Measurements from ENCODE around the gene CNGA3.

CNGA3 gene

DNA sequence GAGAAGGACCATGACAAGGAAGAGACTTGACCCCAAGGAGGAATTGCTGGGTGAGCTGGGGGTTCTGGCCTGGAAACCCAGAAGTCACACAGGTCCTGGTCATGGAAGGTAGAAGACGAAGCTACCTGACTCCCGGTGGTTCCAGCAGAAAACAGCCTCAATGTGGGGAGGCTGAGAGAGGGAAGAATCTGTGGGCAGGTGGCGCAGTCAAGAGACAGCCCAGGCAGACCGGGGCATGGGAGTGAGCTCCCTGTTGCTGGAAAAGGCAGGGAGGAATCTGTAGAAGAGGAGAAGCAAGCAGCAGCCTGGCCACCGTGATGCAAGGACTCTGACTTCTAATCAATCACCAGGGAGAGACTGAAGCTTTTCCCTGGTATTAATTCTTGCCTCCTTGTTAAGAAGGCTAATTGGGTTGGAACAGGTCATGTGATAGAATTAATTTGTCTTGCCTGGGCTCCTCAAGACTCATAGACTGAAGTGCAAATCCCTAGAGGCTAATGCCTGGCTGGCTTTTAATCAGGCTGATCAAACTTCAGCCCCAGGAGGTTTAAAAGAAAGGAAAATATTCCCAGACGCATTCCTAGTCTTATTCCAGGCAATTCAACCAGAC is 30.1 kb downstream of the CNGA3 start:
- H3K4me1 ChIP-seq (ENCODE audit: control insufficient read depth, insufficient read depth, low read length) = no peaks in the 10 kb centered on the region
- H3K27me3 ChIP-seq (ENCODE audit: control insufficient read depth, insufficient read depth, low read length) = no peaks in the 10 kb centered on the region

DNA sequence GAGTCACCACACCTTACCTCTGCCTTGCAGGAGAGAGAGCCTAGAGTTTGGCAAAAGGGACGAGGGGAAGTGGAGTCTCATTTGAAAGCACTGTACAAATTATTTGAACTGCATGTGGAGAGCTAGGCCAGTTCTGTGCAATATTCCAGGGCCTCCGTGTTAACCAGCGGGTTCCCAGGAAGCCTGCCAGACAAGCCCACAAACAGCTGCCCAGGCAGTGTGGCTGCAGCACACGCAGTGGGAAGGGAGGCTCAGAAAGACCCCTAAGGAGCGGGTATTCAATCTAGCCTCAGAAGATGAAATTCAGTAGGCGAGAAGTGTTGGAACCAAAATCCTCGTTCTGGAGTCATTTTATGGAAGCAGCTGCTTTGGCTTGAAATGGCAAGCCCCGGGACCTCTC is 30.7 kb downstream of the CNGA3 start:
- H3K36me3 ChIP-seq (ENCODE audit: control insufficient read depth, insufficient read depth, low read length) = no peaks in the 10 kb centered on the region
- DNase-seq (ENCODE audit: low read depth, low spot score) = no peak
- WGBS (ENCODE audit: insufficient coverage, insufficient read length) = no CpG with 5 or more reads among the region's 8 CpGs
- no peaks in the 10 kb centered on the region for H3K9me3 ChIP-seq (ENCODE audit: control insufficient read depth, insufficient read depth, low read length)
- H3K4me1 ChIP-seq (ENCODE audit: control insufficient read depth, insufficient read depth, low read length) = no peaks in the 10 kb centered on the region
- H3K4me3 ChIP-seq (ENCODE audit: low read length) = no peak overlapping the region
- no peaks in the 10 kb centered on the region for H3K27me3 ChIP-seq (ENCODE audit: control insufficient read depth, insufficient read depth, low read length)
- no peak overlapping the region for H3K27ac ChIP-seq (ENCODE audit: low read length)

More for the DNA sequence above, 30.1 kb downstream of the CNGA3 start:
- WGBS (ENCODE audit: insufficient coverage, insufficient read length) = no CpG with 5 or more reads among the region's 6 CpGs
- Histone ChIP-seq H3K9me3 (ENCODE audit: control insufficient read depth, insufficient read depth, low read length) (no peaks in the 10 kb centered on the region), H3K27ac (ENCODE audit: low read length) (no peak overlapping the region), H3K36me3 (ENCODE audit: control insufficient read depth, insufficient read depth, low read length) (no peaks in the 10 kb centered on the region), H3K4me3 (ENCODE audit: low read length) (no peak overlapping the region)
- DNase-seq (ENCODE audit: low read depth, low spot score) = no peak

DNA sequence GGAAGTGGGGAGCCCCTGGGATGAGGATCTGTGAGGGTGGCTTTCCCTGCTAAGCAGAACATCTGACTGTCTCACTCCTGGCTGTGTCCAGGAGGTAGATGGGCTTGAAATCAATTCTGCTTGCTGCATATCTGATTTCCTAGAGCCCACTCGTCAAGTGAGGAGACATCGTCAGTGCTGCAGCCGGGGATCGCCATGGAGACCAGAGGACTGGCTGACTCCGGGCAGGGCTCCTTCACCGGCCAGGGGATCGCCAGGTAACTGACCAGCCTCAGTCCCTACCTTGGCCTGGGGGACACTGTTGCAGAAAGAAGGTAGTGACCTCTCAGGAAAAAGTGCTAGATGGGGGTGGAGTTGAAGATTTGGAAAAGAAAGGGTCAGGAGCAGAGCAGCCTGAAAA is 31.3 kb downstream of the CNGA3 start:
- Histone ChIP-seq H3K9me3 (ENCODE audit: control insufficient read depth, insufficient read depth, low read length) (no peaks in the 10 kb centered on the region), H3K27ac (ENCODE audit: low read length) (no peak overlapping the region), H3K27me3 (ENCODE audit: control insufficient read depth, insufficient read depth, low read length) (no peaks in the 10 kb centered on the region), H3K4me1 (ENCODE audit: control insufficient read depth, insufficient read depth, low read length) (no peaks in the 10 kb centered on the region), H3K4me3 (ENCODE audit: low read length) (no peak overlapping the region), H3K36me3 (ENCODE audit: control insufficient read depth, insufficient read depth, low read length) (no peaks in the 10 kb centered on the region)
- DNase-seq (ENCODE audit: low read depth, low spot score) = no peak
- WGBS (ENCODE audit: insufficient coverage, insufficient read length) = no CpG with 5 or more reads among the region's 7 CpGs

DNA sequence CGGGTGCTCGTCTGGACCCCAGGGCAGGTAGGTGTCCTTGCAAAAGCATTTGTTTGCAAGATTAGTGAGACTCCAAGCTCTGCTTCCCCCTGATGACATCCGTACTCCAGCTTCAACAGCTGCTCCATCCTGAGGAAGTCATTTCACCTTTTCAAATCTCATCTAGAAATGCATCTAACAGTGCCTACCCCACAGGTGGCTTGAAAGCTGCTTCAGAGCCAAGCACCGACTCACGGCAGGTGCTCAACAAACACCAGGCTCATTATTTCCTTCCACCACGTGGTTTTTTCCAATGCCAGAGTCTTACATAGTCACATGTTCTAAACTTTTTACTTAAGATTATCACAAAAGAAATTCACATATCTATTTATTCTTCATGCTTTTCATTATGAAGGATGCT is 31.9 kb downstream of the CNGA3 start:
- Histone ChIP-seq H3K27ac (ENCODE audit: low read length) (no peak overlapping the region), H3K4me3 (ENCODE audit: low read length) (no peak overlapping the region), H3K9me3 (ENCODE audit: control insufficient read depth, insufficient read depth, low read length) (no peaks in the 10 kb centered on the region), H3K4me1 (ENCODE audit: control insufficient read depth, insufficient read depth, low read length) (no peaks in the 10 kb centered on the region), H3K36me3 (ENCODE audit: control insufficient read depth, insufficient read depth, low read length) (no peaks in the 10 kb centered on the region), H3K27me3 (ENCODE audit: control insufficient read depth, insufficient read depth, low read length) (no peaks in the 10 kb centered on the region)
- no CpG with 5 or more reads among the region's 6 CpGs for WGBS (ENCODE audit: insufficient coverage, insufficient read length)
- no peak for DNase-seq (ENCODE audit: low read depth, low spot score)

DNA sequence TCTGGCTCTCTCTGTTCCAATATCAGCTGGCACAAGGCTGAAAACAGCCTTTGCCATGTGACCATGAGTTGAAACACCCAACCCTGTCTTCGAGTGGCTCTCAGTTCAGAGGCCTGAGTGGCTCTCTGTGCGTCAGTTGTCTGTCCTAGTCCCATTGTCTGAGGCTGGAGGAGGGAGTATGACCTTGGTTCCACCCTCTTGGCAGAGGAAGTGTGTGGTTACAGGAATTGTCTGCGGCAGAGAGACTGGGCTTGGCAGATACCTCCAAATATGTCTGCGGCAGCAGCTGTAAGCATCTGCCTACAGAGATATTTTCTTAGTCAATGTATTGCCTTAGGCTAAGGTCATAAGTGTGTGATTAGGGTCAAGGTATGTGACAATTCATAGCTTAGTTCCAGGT is 32.6 kb downstream of the CNGA3 start:
- Histone ChIP-seq H3K4me3 (ENCODE audit: low read length) (no peak overlapping the region), H3K36me3 (ENCODE audit: control insufficient read depth, insufficient read depth, low read length) (no peaks in the 10 kb centered on the region), H3K27ac (ENCODE audit: low read length) (no peak overlapping the region), H3K9me3 (ENCODE audit: control insufficient read depth, insufficient read depth, low read length) (no peaks in the 10 kb centered on the region), H3K27me3 (ENCODE audit: control insufficient read depth, insufficient read depth, low read length) (no peaks in the 10 kb centered on the region), H3K4me1 (ENCODE audit: control insufficient read depth, insufficient read depth, low read length) (no peaks in the 10 kb centered on the region)
- WGBS (ENCODE audit: insufficient coverage, insufficient read length) = no CpG with 5 or more reads among the region's 4 CpGs
- DNase-seq (ENCODE audit: low read depth, low spot score) = no peak

DNA sequence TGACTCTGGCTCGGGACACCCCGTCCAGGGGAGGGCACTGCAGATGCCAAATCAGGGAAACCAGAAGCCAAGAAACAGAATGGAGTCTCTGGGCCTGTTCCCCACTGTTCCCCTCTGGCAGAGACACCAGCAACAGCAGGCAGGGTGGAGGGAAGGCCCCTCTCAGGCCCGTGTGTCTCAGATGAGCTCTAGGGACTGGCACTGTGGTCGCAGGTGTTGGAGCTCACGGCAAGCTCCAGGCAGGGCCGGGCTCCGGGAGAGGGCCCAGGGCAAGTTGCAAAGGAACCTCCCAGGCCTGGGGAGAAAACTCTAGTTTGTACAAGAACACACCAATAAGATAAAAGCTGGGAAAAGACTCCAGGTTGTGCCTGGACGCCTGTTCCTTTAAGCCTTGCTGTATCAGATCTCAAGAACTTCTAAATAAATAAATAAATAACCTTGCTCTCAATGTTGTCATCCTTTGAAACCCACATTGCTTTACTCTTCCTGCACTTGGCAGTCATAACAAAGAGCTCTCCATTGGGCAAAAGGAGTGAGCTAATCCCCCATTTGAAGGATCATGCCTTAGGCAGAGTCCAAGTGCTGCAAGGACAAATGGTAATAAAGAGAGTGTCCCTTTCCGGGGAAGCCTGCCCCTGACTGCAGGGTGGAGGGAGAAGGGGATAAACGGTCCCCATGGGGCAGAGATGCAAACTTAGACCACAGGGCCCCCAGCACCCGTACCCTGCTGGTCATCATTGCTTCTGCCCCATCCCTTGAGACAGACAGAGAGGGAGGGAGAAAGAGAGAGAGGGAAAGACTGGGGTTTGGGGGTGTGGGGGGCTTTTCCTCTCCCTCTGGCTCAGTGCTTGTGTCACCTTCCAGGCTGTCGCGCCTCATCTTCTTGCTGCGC is 33.3 kb downstream of the CNGA3 start:
- H3K4me1 ChIP-seq (ENCODE audit: control insufficient read depth, insufficient read depth, low read length) = no peaks in the 10 kb centered on the region
- no peak overlapping the region for H3K27ac ChIP-seq (ENCODE audit: low read length)
- H3K9me3 ChIP-seq (ENCODE audit: control insufficient read depth, insufficient read depth, low read length) = no peaks in the 10 kb centered on the region
- no peaks in the 10 kb centered on the region for H3K27me3 ChIP-seq (ENCODE audit: control insufficient read depth, insufficient read depth, low read length)
- no CpG with 5 or more reads among the region's 14 CpGs for WGBS (ENCODE audit: insufficient coverage, insufficient read length)
- H3K4me3 ChIP-seq (ENCODE audit: low read length) = no peak overlapping the region
- H3K36me3 ChIP-seq (ENCODE audit: control insufficient read depth, insufficient read depth, low read length) = no peaks in the 10 kb centered on the region
- DNase-seq (ENCODE audit: low read depth, low spot score) = no peak

DNA sequence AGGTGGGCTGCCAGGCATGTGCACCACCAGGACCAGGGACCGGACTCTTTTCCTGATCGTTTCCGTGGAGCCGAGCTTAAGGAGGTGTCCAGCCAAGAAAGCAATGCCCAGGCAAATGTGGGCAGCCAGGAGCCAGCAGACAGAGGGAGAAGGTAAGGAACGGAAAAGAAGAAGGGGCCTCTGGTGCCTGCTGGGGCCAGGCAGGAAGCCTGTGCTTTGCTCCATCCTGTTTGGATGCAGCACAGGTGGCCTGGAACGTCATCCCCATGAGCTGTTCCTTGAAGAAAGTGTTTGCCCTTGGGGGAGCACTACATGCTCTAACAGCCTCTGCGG is 33.9 kb downstream of the CNGA3 start:
- Histone ChIP-seq H3K4me1 (ENCODE audit: control insufficient read depth, insufficient read depth, low read length) (no peaks in the 10 kb centered on the region), H3K9me3 (ENCODE audit: control insufficient read depth, insufficient read depth, low read length) (no peaks in the 10 kb centered on the region), H3K4me3 (ENCODE audit: low read length) (no peak overlapping the region), H3K27ac (ENCODE audit: low read length) (no peak overlapping the region), H3K27me3 (ENCODE audit: control insufficient read depth, insufficient read depth, low read length) (no peaks in the 10 kb centered on the region), H3K36me3 (ENCODE audit: control insufficient read depth, insufficient read depth, low read length) (no peaks in the 10 kb centered on the region)
- no CpG with 5 or more reads among the region's 7 CpGs for WGBS (ENCODE audit: insufficient coverage, insufficient read length)
- no peak for DNase-seq (ENCODE audit: low read depth, low spot score)

DNA sequence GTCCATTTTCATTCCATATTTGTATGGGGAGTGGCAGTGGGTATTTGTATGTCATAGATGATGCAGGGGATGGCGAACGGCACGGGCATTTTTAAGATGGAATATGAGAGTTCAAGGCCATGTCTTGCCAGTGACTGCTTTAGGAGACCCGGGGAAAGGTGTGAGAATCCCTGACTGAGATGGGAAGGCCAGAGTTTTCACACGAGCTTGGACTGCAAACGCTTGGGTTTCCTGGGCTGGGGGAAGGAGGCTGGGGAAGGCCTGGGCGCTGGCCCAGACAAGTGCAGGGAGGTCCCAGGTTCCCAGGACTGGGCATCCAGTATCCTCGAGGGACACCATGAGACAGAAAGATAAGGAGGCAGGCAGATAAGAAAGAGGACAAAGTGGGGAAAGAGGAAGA is 35.2 kb downstream of the CNGA3 start:
- no peak for DNase-seq (ENCODE audit: low read depth, low spot score)
- Histone ChIP-seq H3K27me3 (ENCODE audit: control insufficient read depth, insufficient read depth, low read length) (no peaks in the 10 kb centered on the region), H3K36me3 (ENCODE audit: control insufficient read depth, insufficient read depth, low read length) (no peaks in the 10 kb centered on the region), H3K4me1 (ENCODE audit: control insufficient read depth, insufficient read depth, low read length) (no peaks in the 10 kb centered on the region), H3K9me3 (ENCODE audit: control insufficient read depth, insufficient read depth, low read length) (no peaks in the 10 kb centered on the region), H3K27ac (ENCODE audit: low read length) (no peak overlapping the region), H3K4me3 (ENCODE audit: low read length) (no peak overlapping the region)
- no CpG with 5 or more reads among the region's 8 CpGs for WGBS (ENCODE audit: insufficient coverage, insufficient read length)

DNA sequence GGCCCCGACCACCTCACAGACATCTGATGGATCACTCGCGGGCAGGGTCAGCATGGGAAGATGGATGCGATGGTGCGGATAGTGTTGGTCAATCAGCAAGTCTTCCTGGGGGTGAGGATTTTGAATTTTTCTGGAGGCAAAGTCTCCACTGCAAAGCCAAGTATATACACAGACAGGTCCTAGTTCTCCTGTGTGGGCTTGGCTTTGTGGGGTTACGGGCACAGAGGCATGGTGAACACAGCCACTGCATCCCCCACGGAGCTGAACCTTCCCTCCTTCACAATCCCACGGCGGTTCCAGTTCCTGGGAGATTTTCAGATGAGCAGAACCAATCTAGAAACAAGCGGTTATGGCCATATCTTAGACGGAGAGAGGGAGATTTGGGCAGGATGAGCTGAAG is 35.8 kb downstream of the CNGA3 start:
- Histone ChIP-seq H3K36me3 (ENCODE audit: control insufficient read depth, insufficient read depth, low read length) (no peaks in the 10 kb centered on the region), H3K9me3 (ENCODE audit: control insufficient read depth, insufficient read depth, low read length) (no peaks in the 10 kb centered on the region), H3K27ac (ENCODE audit: low read length) (no peak overlapping the region), H3K27me3 (ENCODE audit: control insufficient read depth, insufficient read depth, low read length) (no peaks in the 10 kb centered on the region), H3K4me3 (ENCODE audit: low read length) (no peak overlapping the region), H3K4me1 (ENCODE audit: control insufficient read depth, insufficient read depth, low read length) (no peaks in the 10 kb centered on the region)
- WGBS (ENCODE audit: insufficient coverage, insufficient read length) = no CpG with 5 or more reads among the region's 11 CpGs
- no peak for DNase-seq (ENCODE audit: low read depth, low spot score)

DNA sequence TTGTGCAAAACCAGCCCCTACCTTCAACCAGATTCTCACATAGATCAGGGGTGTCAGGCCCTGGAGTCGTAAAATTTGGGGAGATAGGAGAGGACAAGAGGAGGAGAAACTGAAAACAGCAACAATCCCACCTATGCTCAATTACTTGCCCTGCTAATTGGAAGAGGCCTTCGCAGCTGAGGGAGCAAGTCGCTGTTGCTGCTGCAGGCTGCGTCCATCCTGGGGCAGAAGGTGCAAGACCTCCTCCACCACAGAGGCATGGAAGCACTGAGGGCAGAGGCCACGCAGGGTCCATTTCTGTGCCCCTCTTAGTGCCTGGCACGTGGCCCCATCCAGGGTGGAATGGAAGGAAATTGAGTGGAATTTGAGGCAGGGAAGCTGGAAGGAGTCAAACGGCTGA is 36.5 kb downstream of the CNGA3 start:
- no peaks in the 10 kb centered on the region for H3K9me3 ChIP-seq (ENCODE audit: control insufficient read depth, insufficient read depth, low read length)

DNA sequence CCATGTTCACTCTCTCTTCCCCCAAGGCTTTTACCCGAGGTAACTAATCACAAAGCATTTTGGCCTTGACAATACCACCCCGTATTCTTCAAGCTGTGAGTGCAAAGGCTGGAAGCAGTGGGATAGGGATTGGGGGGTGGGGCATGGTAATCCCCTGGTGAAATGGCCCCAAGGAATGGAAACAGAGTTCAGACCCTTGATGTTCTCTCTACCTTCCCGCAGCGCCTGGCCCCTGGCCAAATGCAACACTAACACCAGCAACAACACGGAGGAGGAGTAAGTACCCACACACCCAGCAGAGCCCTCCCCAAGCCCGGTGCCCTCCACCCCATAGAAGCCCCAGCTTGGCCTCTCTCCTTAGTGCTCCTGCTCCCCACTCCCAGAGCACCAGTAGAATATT is 36.9 kb downstream of the CNGA3 start:
- WGBS (ENCODE audit: insufficient coverage, insufficient read length) = no CpG with 5 or more reads among the region's 6 CpGs
- H3K36me3 ChIP-seq (ENCODE audit: control insufficient read depth, insufficient read depth, low read length) = no peaks in the 10 kb centered on the region

More for the DNA sequence above, 36.5 kb downstream of the CNGA3 start:
- Histone ChIP-seq H3K4me3 (ENCODE audit: low read length) (no peak overlapping the region), H3K27me3 (ENCODE audit: control insufficient read depth, insufficient read depth, low read length) (no peaks in the 10 kb centered on the region), H3K4me1 (ENCODE audit: control insufficient read depth, insufficient read depth, low read length) (no peaks in the 10 kb centered on the region), H3K36me3 (ENCODE audit: control insufficient read depth, insufficient read depth, low read length) (no peaks in the 10 kb centered on the region), H3K27ac (ENCODE audit: low read length) (no peak overlapping the region)
- DNase-seq (ENCODE audit: low read depth, low spot score) = no peak
- WGBS (ENCODE audit: insufficient coverage, insufficient read length) = no CpG with 5 or more reads among the region's 7 CpGs

More for the DNA sequence above, 36.9 kb downstream of the CNGA3 start:
- no peak for DNase-seq (ENCODE audit: low read depth, low spot score)
- no peak overlapping the region for H3K4me3 ChIP-seq (ENCODE audit: low read length)
- H3K9me3 ChIP-seq (ENCODE audit: control insufficient read depth, insufficient read depth, low read length) = no peaks in the 10 kb centered on the region
- no peak overlapping the region for H3K27ac ChIP-seq (ENCODE audit: low read length)
- H3K27me3 ChIP-seq (ENCODE audit: control insufficient read depth, insufficient read depth, low read length) = no peaks in the 10 kb centered on the region
- H3K4me1 ChIP-seq (ENCODE audit: control insufficient read depth, insufficient read depth, low read length) = no peaks in the 10 kb centered on the region

All from iPS DF 6.9 (cell line).